Mesenchymal stem cell (in vitro differentiated cells and primary cell): ENCODE data around the gene DAB1.

Source experiments
- DNase-seq: peaks from one replicate; pipeline ENCODE4 v3.0.0-alpha.2; 2013
- H2AFZ ChIP-seq: one replicate; pipeline ENCODE4 v1.6.1; 2013; ENCODE audit warnings: low read depth, mild to moderate bottlenecking, control low read depth, inconsistent platforms, low read length, moderate library complexity
- H2AK5ac ChIP-seq: 2 replicates; pipeline ENCODE4 v1.6.1; 2013; ENCODE audit warnings: low read length, moderate library complexity, mild to moderate bottlenecking, inconsistent platforms; ENCODE audit not compliant: severe bottlenecking
- H2BK120ac ChIP-seq: one replicate; pipeline ENCODE4 v1.6.1; 2013; ENCODE audit warnings: low read depth, mild to moderate bottlenecking, inconsistent platforms, low read length, moderate library complexity
- H2BK12ac ChIP-seq, 2 experiments: one replicate each; pipeline ENCODE4 v1.6.1; 2013; ENCODE audit warnings: inconsistent platforms in 2 of 2, low read length in 2 of 2, mild to moderate bottlenecking in 2 of 2, moderate library complexity in 2 of 2, control low read depth in 1 of 2
- H2BK15ac ChIP-seq: one replicate; pipeline ENCODE4 v1.6.1; 2013; ENCODE audit warnings: mild to moderate bottlenecking, low read depth, inconsistent platforms; ENCODE audit not compliant: poor library complexity, severe bottlenecking
- H2BK5ac ChIP-seq: 2 replicates; pipeline ENCODE4 v1.6.1; 2013; ENCODE audit warnings: low read depth, mild to moderate bottlenecking, low read length, control low read depth, inconsistent platforms; ENCODE audit not compliant: poor library complexity, severe bottlenecking
- H3K14ac ChIP-seq, 2 experiments: one replicate each; pipeline ENCODE4 v1.6.1; 2013; ENCODE audit warnings: inconsistent platforms in 2 of 2, low read length in 2 of 2, control low read depth in 1 of 2, mild to moderate bottlenecking in 1 of 2, moderate library complexity in 1 of 2
- H3K18ac ChIP-seq, 2 experiments: one replicate each; pipeline ENCODE4 v1.6.1; 2013; ENCODE audit warnings: inconsistent platforms in 2 of 2, low read length in 2 of 2, control low read depth in 1 of 2, low read depth in 1 of 2, mild to moderate bottlenecking in 1 of 2
- H3K23ac ChIP-seq, 2 experiments: one replicate each; pipeline ENCODE4 v1.6.1; 2013; ENCODE audit warnings: inconsistent platforms in 2 of 2, low read length in 2 of 2, mild to moderate bottlenecking in 2 of 2, moderate library complexity in 2 of 2, control low read depth in 1 of 2
- H3K27ac ChIP-seq: 2 replicates; pipeline ENCODE4 v1.5.1; 2013; ENCODE audit warnings: mild to moderate bottlenecking, moderate library complexity, low read length, control low read depth, inconsistent platforms; ENCODE audit not compliant: poor library complexity, severe bottlenecking
- H3K27me3 ChIP-seq, 2 experiments: 2 replicates each; pipeline versions ENCODE4 v1.6.1 to v1.7.0; 2013; ENCODE audit warnings: low read length in 2 of 2, mild to moderate bottlenecking in 2 of 2, moderate library complexity in 2 of 2, control low read depth in 1 of 2, inconsistent platforms in 1 of 2; ENCODE audit not compliant: control insufficient read depth in 1 of 2, insufficient read depth in 1 of 2
- H3K36me3 ChIP-seq, 2 experiments: 2 replicates each; pipeline versions ENCODE4 v1.6.1 to v1.7.0; 2013; ENCODE audit warnings: low read length in 2 of 2, control low read depth in 1 of 2, inconsistent platforms in 1 of 2, low read depth in 1 of 2, mild to moderate bottlenecking in 1 of 2; ENCODE audit not compliant: insufficient read depth in 2 of 2, control insufficient read depth in 1 of 2
- H3K4ac ChIP-seq, 2 experiments: one replicate each; pipeline ENCODE4 v1.6.1; 2013; ENCODE audit warnings: inconsistent platforms in 2 of 2, low read length in 2 of 2, mild to moderate bottlenecking in 2 of 2, moderate library complexity in 2 of 2, control low read depth in 1 of 2, low read depth in 1 of 2
- H3K4me1 ChIP-seq: 2 replicates; pipeline ENCODE4 v1.6.1; 2013; ENCODE audit warnings: low read depth, low read length, control low read depth; ENCODE audit not compliant: control insufficient read depth, insufficient read depth
- H3K4me2 ChIP-seq: 2 replicates; pipeline ENCODE4 v1.6.1; 2013; ENCODE audit warnings: low read length, mild to moderate bottlenecking, inconsistent platforms; ENCODE audit not compliant: poor library complexity, severe bottlenecking
- H3K4me3 ChIP-seq, 2 experiments: 2 replicates each; pipeline versions ENCODE4 v1.5.1 to v1.7.0; 2013; ENCODE audit warnings: low read length in 2 of 2, mild to moderate bottlenecking in 2 of 2, control low read depth in 1 of 2, low read depth in 1 of 2; ENCODE audit not compliant: insufficient read depth in 1 of 2
- H3K79me1 ChIP-seq: replicated peaks from 2 replicates; pipeline ENCODE4 v1.6.1; 2013; ENCODE audit warnings: mild to moderate bottlenecking, control low read depth, low read length, inconsistent platforms; ENCODE audit not compliant: poor library complexity, severe bottlenecking
- H3K9ac ChIP-seq: 2 replicates; pipeline ENCODE4 v1.7.0; 2013; ENCODE audit warnings: mild to moderate bottlenecking, low read length, moderate library complexity
- H3K9me3 ChIP-seq: 2 replicates; pipeline ENCODE4 v1.7.0; 2013; ENCODE audit warnings: mild to moderate bottlenecking, low read length; ENCODE audit not compliant: control insufficient read depth
- H4K8ac ChIP-seq: one replicate; pipeline ENCODE4 v1.6.1; 2013; ENCODE audit warnings: inconsistent platforms, mild to moderate bottlenecking, low read length, moderate library complexity
- H4K91ac ChIP-seq: one replicate; pipeline ENCODE4 v1.6.1; 2013; ENCODE audit warnings: mild to moderate bottlenecking, low read length, inconsistent platforms
- WGBS: methylation state at CpG from one replicate; pipeline ENCODE4 v1.1.7; 2013; ENCODE audit warnings: mixed read lengths; 5-methylcytosine and 5-hydroxymethylcytosine counted together

DAB1 gene

GRCh38 chr1:57384284-57384683 lies 39.6 kb downstream of the DAB1 start:
- Histone ChIP-seq H3K23ac (no peak overlapping the region), H2AK5ac (no peak overlapping the region), H4K91ac (no peak overlapping the region), H2AFZ (no peak overlapping the region), H3K27ac (no peak overlapping the region), H3K4me1 (no peaks in the 10 kb centered on the region), H2BK5ac (no peak overlapping the region), H3K18ac (no peak overlapping the region), H3K27me3 (no peaks in the 10 kb centered on the region), H3K9me3 (no peaks in the 10 kb centered on the region), H2BK12ac (no peak overlapping the region), H3K4me3 (no peak overlapping the region), H2BK120ac (no peak overlapping the region), H3K9ac (no peak overlapping the region), H3K4ac (no peak overlapping the region), H2BK15ac (no peak overlapping the region), H3K36me3 (no peaks in the 10 kb centered on the region), H3K4me2 (no peak overlapping the region), H3K14ac (no peak overlapping the region), H3K79me1 (no peaks in the 10 kb centered on the region), H4K8ac (no peak overlapping the region)
- WGBS, result 96% methylated on average over 4 of the region's 4 CpGs
- DNase-seq, result no peak

- DNase-seq, result no peak
- H3K27me3 ChIP-seq, result no peaks in the 10 kb centered on the region
Measured at GRCh38 chr1:57381871-57382270, 42.0 kb downstream of the DAB1 start.

DNA sequence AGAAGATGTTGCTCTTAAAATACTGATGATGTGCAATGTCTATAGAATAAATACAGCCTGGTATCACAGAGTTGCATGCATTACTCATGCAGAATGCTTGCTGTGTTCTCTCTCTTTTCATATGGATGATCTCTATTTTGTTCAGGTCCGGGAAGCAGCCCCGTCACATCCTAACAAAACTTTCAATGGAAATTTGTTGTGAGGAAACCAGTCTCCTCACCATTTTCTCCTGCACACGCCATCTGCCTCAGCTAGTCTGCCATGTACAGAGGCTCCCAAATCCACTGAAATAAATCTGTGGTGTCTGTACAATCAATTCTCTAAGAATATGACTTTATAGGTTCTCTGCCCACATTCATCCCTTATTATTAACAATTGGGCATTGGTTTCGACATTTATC lies 42.4 kb downstream of the DAB1 start:
- 78% methylated on average over 3 of the region's 4 CpGs for WGBS
- no peak overlapping the region for H3K18ac ChIP-seq
- H3K14ac ChIP-seq, result no peak overlapping the region
- no peak overlapping the region for H3K27ac ChIP-seq
- no peak overlapping the region for H3K9ac ChIP-seq
- no peaks in the 10 kb centered on the region for H3K79me1 ChIP-seq
- H3K4me2 ChIP-seq, result no peak overlapping the region
- H3K23ac ChIP-seq, result no peak overlapping the region
- H2BK15ac ChIP-seq, result no peak overlapping the region
- no peak overlapping the region for H2AFZ ChIP-seq
- no peaks in the 10 kb centered on the region for H3K36me3 ChIP-seq
- no peak overlapping the region for H3K4me3 ChIP-seq
- no peak overlapping the region for H2AK5ac ChIP-seq
- no peak for DNase-seq
- no peak overlapping the region for H4K8ac ChIP-seq
- no peaks in the 10 kb centered on the region for H3K9me3 ChIP-seq
- H2BK12ac ChIP-seq, result no peak overlapping the region
- no peaks in the 10 kb centered on the region for H3K27me3 ChIP-seq
- no peak overlapping the region for H2BK120ac ChIP-seq
- no peak overlapping the region for H2BK5ac ChIP-seq
- no peak overlapping the region for H3K4ac ChIP-seq
- H3K4me1 ChIP-seq, result no peaks in the 10 kb centered on the region
- H4K91ac ChIP-seq, result no peak overlapping the region

More at GRCh38 chr1:57381871-57382270, 42.0 kb downstream of the DAB1 start:
- H4K91ac ChIP-seq, result no peak overlapping the region
- no peak overlapping the region for H3K4ac ChIP-seq
- no peaks in the 10 kb centered on the region for H3K36me3 ChIP-seq
- H2BK12ac ChIP-seq, result no peak overlapping the region
- no peak overlapping the region for H2AK5ac ChIP-seq
- H2BK15ac ChIP-seq, result no peak overlapping the region
- no peak overlapping the region for H2BK120ac ChIP-seq
- 0% methylated on average over 1 of the region's 2 CpGs for WGBS
- no peaks in the 10 kb centered on the region for H3K79me1 ChIP-seq
- H3K27ac ChIP-seq, result no peak overlapping the region
- no peak overlapping the region for H2BK5ac ChIP-seq
- no peak overlapping the region for H3K4me2 ChIP-seq
- H3K18ac ChIP-seq, result no peak overlapping the region
- H2AFZ ChIP-seq, result no peak overlapping the region
- no peak overlapping the region for H3K9ac ChIP-seq
- H3K14ac ChIP-seq, result no peak overlapping the region
- H3K4me1 ChIP-seq, result no peaks in the 10 kb centered on the region
- no peak overlapping the region for H3K23ac ChIP-seq
- H3K4me3 ChIP-seq, result no peak overlapping the region
- H3K9me3 ChIP-seq, result no peaks in the 10 kb centered on the region
- no peak overlapping the region for H4K8ac ChIP-seq

DNA sequence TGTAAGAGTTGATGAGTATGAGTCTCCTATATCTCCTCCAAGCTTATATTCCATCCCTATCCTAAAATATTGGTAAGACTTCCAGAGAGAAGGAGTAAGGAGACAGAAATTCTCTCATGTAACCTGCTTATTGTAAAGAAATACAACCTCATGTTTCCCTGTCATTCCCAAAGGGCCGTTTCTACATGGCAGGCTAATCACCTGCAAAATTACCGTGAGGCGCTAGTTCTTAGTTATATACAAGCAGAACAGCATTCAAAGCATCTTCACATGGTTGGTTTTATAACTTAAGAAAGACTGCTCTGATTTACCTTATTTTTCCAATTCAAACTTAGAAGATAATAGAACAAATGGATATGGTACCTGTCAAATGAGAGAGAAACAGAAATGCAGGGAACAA lies 42.9 kb downstream of the DAB1 start:
- no peak overlapping the region for H3K27ac ChIP-seq
- H3K27me3 ChIP-seq, result no peaks in the 10 kb centered on the region
- no peaks in the 10 kb centered on the region for H3K79me1 ChIP-seq
- no peak overlapping the region for H3K23ac ChIP-seq
- H2AFZ ChIP-seq, result no peak overlapping the region
- H2BK15ac ChIP-seq, result no peak overlapping the region
- H3K9me3 ChIP-seq, result no peaks in the 10 kb centered on the region
- H3K4ac ChIP-seq, result no peak overlapping the region
- no peak overlapping the region for H2AK5ac ChIP-seq
- no peak overlapping the region for H4K8ac ChIP-seq
- H2BK12ac ChIP-seq, result no peak overlapping the region
- H2BK120ac ChIP-seq, result no peak overlapping the region
- no peak overlapping the region for H4K91ac ChIP-seq
- no peaks in the 10 kb centered on the region for H3K36me3 ChIP-seq
- WGBS, result no CpG with 5 or more reads among the region's 3 CpGs
- H3K4me2 ChIP-seq, result no peak overlapping the region
- no peak for DNase-seq
- H3K14ac ChIP-seq, result no peak overlapping the region
- H2BK5ac ChIP-seq, result no peak overlapping the region
- no peak overlapping the region for H3K9ac ChIP-seq
- no peak overlapping the region for H3K18ac ChIP-seq
- H3K4me3 ChIP-seq, result no peak overlapping the region
- H3K4me1 ChIP-seq, result no peaks in the 10 kb centered on the region
